Dermis blood vessel endothelial cell (primary cell): ENCODE measurements around the gene UFC1. TPM values are rescaled to one million over a fixed set of nuclear protein-coding genes. Genes with fewer than 3 reads are reported as not detected.

ENCODE experiments used
- DNase-seq: peaks from one replicate; pipeline ENCODE4 v3.0.0; 2010
- total RNA-seq: library from RNA; depleted of rRNA; stranded (reverse); fragments of >200 nt; gene quantifications from 2 replicates; pipeline ENCODE4 v1.2.3, GENCODE V29; 2014

Gene UFC1
- total RNA-seq, 1 donor from 2014 or later, result 134 TPM

DNA sequence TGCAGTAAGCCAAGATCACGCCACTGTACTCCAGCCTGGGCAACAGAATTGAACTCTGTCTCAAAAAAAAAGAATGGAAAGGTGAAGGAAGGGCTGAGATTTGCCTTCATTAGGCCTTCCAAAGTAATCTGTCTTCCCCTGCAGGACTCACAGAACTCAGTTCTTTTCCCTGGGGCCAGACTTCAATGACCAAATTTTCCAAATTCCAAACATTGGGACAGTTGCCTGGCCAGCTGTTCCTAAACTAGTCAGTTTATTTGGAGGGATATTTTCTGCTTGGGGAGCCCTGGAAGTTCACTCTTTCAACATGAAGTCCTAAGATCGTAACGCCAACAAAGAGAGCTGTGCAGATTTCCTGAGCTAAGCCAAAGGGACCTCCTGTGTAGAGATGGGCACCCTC, 15.9 kb upstream of the UFC1 start:
- DNase-seq, result no peak

DNA sequence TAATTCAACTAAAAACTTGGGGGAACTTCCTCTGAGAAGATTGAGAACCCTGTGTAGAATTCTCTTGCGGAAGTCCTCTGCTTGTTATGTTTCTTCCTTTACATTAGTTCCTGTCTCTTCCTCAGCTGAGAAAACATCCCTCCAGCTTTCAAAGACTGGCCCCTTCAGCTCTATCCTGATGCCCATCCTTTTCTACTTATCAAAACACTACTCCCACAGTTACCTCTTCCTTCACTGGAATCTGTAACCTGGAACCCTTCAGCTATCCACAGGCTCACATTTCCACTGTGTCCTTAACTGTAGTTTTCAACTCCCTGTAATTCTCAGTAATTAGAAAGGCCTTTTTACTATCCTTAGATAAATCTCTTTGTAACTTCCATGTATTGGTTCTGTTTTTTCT, 15.3 kb upstream of the UFC1 start:
- DNase-seq, result no peak

DNA sequence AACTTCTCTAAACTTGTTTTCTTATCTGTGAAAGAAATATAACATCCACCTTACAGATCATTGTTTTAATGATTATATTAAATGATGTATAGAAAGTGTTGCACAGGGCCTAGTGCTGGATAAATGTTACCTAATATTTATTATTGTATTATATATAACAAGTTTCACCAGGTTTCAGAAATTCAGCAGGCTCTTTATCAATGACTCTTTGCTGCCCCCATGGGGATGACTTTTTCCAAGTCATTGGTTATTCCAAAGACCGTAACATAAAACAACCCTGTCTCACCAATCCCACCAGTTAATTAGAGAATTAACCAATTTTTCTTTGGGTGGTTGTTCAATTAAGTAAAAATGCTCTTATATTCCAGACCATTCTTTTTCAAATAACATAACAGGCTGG, 14.0 kb upstream of the UFC1 start:
- peak; percentile 83 for DNase-seq

DNA sequence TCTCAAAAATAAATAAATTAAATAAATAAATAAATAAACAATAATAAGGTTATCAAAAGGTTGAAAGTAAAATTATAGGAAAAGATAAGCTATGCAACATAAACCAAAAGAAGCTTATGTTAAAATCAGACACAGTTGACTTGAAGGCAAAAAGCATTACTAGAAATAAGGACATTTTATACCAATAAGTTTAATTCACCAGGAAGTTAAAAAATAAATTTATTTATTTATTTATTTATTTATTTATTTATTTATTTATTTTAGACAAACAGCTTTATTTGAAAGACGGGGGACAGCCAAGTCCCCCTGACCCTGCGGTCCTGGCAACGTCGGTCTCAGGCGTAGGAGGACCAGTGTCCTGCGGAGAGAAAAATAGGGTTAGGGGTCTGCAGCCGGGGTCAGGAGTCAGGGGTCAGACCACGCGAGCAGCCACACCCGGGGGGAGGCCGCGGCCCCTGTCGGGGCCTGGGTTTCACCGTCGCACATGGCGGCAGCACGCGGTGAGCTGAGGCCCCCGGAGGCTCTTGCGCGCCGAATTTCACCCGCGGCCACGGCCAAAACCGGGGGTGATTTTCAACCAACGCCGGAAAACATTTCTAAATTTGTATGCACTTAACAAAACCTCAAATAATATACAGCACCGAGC, 12.9 kb upstream of the UFC1 start:
- no peak for DNase-seq

DNA sequence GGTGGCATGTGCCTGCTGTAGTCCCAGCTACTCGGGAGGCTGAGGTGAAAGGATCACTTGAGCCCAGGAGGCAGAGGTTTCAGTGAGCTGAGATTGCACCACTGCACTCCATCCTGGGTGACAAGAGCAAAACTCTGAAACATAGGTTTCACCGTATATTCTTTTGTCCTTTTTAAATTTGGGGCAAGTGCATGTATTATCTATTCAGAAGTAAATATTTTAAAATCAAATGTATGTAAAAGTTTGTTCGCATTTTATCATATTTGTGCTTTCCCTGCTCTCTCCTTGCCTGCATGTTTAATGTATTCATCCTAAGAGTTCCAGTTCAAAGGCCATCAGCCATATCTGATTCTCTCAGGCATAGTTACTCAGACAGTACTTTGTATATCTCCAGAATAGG, 7.9 kb upstream of the UFC1 start:
- no peak for DNase-seq

DNA sequence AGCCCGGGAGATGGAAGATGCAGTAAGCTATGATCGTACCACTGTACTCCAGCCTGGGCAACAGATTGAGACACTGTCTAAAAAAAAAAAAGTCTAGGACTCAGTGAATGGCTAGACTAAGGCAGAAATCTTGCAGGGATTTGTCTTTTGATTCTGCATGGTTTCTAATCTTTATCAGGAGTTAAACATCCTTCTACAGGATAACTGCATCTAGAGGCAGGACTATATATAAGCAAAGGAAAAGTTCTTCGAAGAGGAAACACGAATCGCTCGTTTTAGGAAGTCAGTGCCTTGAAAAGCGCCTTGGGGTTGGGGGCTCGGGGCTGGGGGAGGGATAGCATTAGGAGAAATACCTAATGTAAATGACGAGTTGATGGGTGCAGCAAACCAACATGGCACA, 602 bp upstream of the UFC1 start:
- DNase-seq, result no peak

DNA sequence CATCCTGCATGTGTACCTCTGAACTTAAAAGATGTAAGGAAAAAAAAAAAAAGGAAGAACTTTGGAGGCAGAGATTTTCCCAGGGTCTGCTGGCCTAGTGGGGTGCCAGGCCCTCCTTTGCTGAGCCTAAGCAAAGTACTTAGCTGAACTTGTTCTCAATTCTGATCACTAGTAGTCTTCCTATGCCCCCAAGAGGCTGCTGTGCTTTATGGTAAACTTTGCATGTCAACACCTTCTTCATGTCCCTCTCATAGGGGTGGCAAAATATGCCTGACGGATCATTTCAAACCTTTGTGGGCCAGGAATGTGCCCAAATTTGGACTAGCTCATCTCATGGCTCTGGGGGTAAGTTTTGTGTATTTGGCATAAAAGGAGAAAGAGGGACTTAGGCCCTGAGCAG, 4.1 kb downstream of the UFC1 start:
- DNase-seq, result no peak

DNA sequence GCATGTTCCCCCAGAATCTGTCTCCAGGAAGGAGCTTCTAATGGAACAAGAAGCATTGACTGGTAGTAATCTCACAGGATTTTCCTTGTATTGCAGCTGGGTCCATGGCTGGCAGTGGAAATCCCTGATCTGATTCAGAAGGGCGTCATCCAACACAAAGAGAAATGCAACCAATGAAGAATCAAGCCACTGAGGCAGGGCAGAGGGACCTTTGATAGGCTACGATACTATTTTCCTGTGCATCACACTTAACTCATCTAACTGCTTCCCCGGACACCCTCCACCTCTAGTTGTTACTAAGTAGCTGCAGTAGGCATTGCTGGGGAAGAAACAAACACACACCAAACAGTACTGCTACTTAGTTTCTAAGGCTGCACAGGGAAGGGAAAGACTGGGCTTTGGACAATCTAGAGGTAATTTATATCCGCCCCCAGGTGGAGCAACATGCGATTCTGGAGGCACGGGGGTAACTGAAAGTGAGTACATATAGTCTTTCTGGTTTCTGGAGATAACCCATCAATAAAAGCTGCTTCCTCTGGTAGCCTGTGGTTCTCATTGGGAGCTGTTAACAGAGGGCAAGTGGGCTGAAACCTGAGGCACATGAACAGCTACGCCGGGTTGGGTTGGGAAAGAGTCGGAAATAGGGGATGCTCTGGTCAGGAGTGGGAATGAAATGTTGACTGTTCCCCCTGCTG, 4.7 kb downstream of the UFC1 start:
- DNase-seq, result no peak

DNA sequence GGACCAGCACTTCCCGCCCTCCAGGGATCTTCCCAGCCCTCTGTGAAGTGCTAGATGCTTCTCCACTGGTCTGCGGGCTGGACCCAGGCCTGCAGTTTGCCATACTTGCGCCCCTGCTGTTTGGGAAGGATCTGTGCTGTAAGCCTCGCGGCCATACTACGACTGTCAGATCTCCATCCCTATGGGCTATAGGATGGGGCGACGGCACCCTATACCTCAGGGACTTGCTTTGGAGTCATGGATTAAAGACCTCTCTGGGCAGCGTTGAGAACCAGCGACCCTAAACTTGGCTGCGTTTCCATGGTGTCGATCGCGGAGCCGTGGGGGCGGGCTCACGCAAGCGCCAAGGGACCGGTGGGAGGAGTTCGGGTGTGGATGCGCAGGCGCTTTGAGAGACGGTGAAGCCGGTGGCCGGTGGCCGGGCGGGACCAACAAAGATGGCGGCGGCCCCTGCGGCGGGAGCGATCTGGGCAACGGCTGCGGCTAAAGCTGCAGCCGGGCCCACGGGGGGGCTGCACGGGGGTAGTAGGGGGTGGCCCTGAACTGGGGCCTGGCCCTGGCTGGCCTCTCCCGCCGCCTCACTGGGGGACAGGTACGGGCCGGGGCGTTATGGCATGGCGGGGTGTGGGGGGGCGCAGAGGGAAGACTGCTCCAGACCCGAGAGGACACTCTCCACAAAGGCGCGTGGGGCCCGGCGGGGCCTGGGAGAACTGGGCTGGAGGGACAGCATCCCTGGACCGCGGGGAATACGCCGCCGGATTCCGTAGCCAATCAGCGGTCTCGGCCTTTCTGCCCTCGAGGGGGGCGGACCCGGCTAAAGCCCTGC, 5.5 kb downstream of the UFC1 start, which contains the start of gene USP21:
Gene USP21 (plus strand): TSS at position 414 of the 826 bp plus-strand sequence. CDS start 1,141 bp downstream, outside the sequence.
- peak; percentile 94 for DNase-seq

DNA sequence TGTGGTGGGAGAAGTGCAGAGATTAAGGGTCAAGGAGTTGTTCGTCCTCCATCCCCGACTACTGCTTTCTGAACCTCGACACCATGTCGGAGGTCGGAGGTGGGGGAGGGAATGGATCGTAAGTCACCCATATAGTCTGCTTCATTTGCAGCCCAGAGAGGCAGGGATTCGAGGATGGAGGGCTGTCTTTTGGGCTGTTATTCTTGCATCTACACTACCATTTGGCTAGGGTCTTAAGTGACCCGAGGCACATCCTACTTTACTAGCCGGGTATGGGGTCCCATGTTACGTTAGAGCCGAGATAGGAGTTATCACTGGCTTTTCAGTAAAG, 6.1 kb downstream of the UFC1 start:
- no peak for DNase-seq

DNA sequence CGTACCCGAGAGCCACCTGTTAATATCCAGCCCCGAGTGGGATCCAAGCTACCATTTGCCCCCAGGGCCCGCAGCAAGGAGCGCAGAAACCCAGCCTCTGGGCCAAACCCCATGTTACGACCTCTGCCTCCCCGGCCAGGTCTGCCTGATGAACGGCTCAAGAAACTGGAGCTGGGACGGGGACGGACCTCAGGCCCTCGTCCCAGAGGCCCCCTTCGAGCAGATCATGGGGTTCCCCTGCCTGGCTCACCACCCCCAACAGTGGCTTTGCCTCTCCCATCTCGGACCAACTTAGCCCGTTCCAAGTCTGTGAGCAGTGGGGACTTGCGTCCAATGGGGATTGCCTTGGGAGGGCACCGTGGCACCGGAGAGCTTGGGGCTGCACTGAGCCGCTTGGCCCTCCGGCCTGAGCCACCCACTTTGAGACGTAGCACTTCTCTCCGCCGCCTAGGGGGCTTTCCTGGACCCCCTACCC, 6.9 kb downstream of the UFC1 start:
- no peak for DNase-seq

DNA sequence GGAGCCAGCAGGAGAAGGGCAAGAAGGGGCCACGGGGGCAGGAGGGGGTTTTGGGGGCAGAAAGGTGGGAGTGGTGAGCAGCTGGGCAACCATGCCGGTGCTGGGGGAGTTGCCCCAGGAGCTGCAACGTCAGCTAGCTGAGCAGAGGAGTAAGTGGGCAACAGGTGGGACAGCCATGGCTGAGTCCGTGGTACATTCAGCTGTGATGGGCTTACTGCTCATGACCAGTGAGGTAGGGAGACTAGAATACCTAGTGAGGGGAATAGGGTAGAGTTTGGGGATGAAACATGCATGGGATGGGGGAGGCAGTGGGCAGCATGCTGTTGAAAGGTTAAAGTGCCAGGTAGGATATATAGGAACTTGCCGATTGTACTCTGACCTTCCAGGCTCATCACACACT, 7.9 kb downstream of the UFC1 start:
- no peak for DNase-seq

DNA sequence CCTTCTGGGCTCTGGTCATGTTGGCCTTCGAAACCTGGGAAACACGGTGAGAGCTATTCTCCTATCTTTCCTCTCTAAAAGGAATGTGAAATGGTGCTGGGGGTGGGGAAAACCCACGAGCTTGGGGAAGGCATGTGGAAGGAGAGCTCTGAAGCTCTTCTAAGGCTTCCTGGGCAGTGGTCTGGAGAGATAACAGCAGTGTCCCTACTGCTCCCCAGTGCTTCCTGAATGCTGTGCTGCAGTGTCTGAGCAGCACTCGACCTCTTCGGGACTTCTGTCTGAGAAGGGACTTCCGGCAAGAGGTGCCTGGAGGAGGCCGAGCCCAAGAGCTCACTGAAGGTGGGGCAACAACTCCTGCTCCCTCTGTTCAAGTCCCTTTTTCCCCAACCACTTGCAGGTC, 8.3 kb downstream of the UFC1 start:
- DNase-seq, result no peak

DNA sequence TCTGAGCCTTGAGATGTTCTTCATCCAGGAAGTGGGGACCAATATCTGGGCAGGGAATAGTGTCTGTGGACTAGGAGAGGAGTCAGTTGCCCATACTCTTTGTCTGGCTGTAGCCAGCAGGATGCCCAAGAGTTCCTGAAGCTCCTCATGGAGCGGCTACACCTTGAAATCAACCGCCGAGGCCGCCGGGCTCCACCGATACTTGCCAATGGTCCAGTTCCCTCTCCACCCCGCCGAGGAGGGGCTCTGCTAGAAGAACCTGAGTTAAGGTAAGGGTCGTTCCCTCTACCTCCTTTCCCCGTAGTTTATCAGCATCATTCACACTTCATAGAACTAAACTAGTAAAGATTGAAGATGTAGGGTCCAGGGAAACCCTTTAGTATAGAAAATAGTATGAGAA, 9.0 kb downstream of the UFC1 start:
- no peak for DNase-seq

DNA sequence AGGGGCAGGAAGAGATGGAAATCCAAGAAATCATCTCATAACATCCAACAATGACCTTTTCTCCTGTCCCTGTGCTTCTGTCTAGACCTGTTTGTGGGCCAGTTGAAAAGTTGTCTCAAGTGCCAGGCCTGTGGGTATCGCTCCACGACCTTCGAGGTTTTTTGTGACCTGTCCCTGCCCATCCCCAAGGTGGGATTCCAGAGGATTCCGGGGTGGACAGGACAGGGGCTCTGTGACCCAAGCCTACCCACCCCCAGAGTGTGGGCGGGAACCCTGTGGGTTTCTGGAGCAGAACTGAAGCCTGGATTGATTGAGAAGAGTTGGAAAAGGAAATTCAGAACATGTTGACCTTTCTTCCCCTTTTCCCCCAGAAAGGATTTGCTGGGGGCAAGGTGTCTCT, 10.0 kb downstream of the UFC1 start:
- no peak for DNase-seq

DNA sequence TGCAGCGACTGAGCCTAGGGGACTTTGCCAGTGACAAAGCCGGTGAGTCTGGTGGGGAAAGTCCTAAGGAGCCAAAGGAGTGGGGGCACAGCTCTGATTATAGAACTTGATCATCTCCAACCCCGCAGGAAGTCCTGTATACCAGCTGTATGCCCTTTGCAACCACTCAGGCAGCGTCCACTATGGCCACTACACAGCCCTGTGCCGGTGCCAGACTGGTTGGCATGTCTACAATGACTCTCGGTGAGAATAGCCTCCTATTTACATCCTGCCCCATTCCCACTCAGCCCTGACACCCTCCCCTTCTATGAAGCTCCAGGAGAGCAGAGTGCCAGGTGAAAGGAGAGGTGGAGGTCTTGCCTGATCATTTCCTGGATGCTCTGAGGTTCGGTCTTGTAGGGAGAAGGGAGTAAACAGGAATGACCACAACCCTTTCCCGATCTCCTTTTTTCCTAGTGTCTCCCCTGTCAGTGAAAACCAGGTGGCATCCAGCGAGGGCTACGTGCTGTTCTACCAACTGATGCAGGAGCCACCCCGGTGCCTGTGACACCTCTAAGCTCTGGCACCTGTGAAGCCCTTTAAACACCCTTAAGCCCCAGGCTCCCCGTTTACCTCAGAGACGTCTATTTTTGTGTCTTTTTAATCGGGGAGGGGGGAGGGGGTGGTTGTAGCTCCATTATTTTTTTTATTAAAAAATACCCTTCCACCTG, 11.3 kb downstream of the UFC1 start:
- DNase-seq, result no peak

DNA sequence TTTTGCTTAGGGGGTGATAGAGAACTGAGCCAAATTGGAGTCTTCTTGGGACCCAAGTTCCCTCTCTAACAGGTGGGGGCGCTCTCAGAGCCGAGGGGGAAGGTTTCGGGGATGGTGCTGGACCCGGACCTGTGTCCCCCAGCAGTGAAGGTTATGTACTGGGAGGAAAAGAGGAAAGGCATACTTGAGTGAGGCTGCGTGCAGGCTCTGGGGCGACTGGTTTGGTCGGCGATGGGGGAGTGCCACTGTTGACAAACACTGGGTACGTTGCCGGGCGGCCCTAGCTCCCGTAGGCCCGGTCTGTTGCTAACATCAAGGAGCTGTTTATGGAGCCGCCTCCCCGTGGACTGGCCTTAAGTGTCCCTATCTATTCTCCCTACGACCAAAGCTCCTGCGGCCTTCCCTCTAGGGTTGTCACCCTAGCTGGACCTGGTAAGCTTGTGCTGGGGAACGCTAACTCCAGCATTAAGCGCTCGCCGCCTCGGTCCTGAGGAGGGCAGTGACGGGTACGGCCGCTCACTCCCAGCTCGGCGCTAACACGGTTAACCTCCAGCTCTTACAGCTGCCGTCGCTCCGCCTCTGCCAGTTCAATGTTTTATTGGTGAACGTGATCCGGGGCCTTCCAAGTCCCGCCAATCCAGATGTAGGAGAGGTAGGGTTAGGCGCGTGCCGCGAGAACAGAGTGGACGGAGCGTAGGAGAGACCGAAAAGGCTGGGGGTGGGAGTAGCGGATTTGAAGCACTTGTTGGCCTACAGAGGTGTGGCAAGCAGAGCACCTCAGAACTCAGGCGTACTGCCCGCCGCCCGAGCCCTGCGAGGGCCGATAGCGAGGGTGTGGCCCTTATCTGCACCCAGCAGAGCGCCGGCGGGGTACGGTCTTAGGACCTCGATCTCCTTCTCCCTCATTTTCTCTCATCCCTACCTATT, 12.2 kb downstream of the UFC1 start, which contains the start of gene PPOX:
Gene PPOX (plus strand): TSS at position 685 of the 927 bp plus-strand sequence. CDS start 422 bp downstream, outside the sequence.
- DNase-seq, result peak; percentile 99

DNA sequence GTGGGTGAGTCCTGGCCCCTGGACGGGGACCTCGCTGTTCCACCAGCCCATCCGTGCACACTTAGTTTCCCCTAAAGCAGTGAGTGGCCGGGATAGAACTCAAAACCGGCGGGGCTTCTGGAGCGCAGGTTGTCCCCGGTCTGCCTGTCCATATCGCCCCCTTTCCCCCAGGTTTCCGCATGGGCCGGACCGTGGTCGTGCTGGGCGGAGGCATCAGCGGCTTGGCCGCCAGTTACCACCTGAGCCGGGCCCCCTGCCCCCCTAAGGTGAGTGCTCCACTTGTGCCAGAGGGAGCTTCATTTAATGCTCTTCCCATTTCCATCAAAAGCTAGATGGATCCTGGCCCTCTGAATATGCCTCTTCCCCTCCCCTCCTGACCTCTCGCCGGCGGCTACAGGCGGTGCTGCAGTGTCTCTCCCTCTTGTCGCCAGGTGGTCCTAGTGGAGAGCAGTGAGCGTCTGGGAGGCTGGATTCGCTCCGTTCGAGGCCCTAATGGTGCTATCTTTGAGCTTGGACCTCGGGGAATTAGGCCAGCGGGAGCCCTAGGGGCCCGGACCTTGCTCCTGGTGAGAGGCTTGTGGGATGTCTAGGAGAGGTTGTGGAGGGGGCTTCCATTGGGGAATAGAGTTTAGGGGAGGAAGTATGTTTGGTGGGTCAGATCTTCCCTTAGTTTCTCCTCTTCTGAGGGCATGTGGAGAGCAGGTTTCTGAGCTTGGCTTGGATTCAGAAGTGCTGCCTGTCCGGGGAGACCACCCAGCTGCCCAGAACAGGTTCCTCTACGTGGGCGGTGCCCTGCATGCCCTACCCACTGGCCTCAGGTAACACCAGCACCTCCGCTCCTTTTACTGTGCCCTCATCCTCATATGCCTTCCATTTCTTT, 13.1 kb downstream of the UFC1 start:
- DNase-seq, result peak; percentile 44

DNA sequence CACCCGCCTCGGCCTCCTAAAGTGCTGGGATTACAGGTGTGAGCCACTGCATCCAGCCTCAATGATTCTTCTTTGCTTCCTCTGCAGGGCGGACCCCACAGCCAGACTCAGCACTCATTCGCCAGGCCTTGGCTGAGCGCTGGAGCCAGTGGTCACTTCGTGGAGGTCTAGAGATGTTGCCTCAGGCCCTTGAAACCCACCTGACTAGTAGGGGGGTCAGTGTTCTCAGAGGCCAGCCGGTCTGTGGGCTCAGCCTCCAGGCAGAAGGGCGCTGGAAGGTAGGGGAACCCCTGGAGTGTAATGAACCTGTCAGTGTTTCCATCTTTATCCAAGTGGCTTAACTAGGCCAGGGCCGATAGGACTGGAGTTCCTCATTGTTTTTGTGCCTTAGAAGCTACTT, 15.1 kb downstream of the UFC1 start:
- no peak for DNase-seq

DNA sequence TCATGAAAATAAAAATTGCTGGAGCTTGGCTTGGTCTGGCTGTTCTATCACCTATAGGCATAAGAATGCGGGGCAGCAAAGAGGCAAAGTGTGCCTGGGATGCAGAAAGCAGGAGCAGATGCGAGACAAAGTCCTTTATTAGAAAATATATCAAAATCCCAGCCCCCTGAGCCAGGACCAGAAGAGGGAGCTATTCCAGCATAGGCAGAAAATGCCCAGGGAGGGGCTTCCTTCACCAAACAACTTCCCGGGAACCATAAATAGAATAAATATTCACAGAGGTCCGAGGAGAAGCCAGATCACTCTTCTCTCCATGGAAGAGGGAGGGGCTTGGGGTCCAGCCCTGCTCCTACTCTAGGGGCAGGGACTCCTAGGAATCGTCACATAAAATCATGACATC, 17.4 kb downstream of the UFC1 start:
- DNase-seq, result no peak

DNA sequence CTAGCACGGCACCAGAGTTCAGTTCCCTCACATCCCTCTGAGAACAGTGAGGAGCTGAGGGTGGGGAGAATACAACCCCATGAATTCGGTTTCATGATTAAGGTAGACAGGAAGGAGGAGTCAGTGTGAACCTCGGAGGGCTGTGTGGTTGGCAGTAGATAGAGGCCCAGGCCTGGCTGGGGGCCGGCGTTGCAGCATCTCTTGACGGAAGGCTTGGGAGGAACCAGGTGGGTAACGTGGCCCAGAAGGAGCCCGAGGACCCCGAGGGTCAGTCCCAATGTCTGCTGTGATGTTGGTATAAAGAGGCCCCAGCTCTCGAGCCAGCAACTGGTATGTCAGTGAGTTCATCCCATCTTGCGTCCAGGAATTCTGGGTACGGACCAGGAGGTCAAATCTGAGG, 17.9 kb downstream of the UFC1 start:
- no peak for DNase-seq
